NCI-H526 treated with DMSO at 0.1 percent for 48 hours (cell line): ENCODE measurements around the gene WDR70.
"Not testable (repeated sequence)": the region's sequence is repeated elsewhere in the genome, so short reads cannot be mapped to it uniquely, and the experiment has no call there.

Experiments
- DNase-seq: peaks from one replicate; lab custom pipeline; 2025; lab: John Stamatoyannopoulos, UW

Gene WDR70

DNA sequence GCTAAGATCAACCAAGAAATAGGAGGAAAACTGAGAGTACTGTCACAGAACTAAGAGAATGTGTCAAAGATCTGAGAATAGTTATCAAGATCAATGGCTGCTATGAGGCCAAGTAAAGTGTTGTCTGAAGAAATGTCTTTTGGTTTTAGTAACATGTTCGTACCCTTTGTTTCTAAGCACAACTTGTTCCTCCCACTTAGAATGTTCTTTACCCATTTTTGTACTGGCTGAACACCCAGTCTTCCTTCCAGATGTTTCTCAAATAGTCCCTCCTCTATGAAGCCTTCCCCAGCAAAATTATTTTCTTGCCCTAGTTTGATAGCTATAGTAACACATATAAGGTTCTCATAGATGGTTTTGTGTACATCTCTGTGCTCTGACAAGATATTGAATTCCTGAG, 191.5 kb downstream of the WDR70 start:
- no peak for DNase-seq

DNA sequence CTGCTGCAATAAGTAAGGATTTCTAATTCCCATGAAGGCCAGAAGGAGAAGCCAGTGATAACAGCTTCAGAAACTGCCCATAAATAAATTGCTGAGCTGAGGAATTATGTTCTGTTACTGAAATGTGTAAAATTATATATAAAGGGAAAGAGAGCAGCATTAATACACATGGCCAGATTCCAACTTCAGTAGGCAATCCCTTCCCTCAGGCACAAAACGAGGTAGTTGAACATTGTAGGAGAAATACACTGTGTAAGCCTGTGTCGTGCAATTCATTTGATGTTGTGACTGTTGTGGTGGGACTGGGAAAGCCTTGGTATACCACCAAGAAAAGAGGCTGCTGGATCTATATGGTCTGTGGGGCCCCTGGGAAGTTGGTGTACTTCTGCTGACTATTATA, 192.9 kb downstream of the WDR70 start:
- no peak for DNase-seq

- no peak for DNase-seq
Measured at GRCh38 chr5:37575541-37576489, 196.7 kb downstream of the WDR70 start.

DNA sequence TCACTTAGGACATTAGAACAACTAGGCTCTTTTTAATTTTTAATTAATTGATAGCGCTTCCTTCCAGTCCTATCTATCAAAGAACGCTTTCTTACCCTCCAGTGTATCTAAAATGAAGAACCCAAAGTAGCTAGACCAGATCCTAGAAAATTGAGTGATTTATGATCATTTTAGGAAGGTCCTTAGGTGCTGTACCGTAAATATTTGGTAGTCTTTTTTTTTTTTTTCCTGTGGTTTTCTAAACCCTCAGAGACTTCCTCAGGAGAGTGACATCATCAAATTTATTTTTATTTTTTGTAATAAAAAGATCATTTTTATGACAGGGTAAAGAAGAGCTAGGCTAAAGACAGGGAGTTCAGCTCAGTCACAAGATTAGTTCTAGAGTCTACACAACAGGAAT, 197.4 kb downstream of the WDR70 start:
- no peak for DNase-seq

DNA sequence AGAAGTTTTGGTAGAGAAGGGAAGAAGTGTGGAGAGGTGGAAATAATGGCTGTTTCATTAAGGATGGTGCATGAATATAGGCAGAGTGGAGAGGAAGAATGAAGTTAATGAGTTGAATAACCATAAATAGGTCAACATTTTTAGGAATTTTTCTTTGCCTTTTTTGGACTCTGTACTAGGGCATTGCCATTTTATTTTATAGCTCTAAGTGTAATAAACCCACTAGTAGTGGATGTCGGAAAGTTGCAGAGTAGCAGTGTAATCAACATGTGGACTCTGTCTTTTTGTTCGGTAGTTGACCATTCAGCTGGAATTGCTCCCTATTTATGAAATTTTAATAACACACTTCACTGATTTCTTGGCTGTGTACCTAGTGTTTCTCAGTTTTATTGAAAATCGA, 199.1 kb downstream of the WDR70 start:
- DNase-seq, result no peak

- no peak for DNase-seq
Measured at GRCh38 chr5:37580106-37580505, 201.0 kb downstream of the WDR70 start.

DNA sequence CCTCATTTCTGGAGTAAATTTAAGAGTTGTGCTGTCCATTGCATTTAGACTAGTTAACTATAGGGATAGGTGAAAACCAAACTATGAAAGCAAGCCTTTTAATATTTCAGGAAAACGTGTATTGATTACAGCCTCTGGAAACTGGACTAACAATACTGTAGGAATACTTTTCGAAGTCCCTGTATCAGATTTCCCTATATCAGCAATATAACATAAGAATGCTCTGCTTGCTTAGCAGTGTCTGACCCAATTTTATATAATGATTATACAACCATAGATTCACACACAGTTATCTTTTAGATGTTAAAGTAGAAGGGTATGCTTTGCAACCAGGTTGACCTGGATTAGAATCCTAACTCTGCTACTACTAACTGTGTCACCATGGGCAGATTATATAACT, 203.1 kb downstream of the WDR70 start:
- no peak for DNase-seq

GRCh38 chr5:37593292-37593691, 214.2 kb downstream of the WDR70 start:
- DNase-seq, result not testable (repeated sequence)

DNA sequence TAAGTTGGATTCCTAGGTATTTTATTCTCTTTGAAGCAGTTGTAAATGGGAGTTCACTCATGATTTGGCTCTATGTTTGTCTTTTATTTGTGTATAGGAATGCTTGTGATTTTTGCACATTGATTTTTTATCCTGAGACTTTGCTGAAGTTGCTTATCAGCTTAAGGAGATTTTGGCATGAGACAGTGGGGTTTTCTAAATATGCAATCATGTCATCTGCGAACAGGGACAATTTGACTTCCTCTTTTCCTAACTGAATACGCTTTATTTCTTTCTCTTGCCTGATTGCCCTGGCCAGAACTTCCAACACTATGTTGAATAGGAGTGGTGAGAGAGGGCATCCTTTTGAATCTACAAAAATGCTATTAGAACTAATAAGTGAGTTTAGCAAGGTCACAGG, 215.7 kb downstream of the WDR70 start:
- DNase-seq, result not testable (repeated sequence)

DNA sequence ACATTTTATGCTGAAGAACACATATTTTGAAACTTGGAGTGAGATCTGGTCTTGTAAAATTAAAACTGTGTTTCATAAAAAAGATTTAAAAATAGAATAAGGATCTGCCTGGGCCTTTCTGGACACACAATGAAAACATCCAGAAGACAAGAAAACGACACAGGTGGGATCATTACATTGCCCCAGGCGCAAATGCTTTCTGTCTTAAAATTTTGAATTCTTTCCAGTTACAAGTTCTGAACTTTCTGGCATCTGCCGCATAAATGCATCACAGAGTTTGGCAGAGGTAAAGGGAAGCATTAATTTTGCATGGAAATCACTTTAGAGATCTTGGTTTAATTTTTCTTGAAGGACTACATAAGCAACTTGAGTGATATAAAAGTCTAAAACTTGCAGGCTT, 219.6 kb downstream of the WDR70 start:
- DNase-seq, result no peak

DNA sequence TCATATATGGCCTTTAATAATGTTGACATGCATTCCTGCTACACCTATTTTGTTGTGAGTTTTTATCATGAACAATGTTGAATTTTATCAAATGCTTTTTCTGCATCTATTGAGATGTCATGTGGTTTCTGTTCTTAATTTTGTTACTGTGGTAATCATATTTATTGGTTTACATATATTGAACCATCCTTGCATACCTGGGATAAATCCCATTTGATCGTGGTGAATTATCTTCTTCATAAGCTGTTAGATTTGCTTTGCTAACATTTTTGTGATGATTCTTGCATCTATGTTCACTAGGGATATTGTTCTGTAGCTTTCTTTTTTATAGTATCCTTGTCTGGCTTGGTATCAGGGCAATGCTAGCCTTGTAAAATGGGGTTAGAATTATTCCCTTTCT, 222.0 kb downstream of the WDR70 start:
- no peak for DNase-seq

DNA sequence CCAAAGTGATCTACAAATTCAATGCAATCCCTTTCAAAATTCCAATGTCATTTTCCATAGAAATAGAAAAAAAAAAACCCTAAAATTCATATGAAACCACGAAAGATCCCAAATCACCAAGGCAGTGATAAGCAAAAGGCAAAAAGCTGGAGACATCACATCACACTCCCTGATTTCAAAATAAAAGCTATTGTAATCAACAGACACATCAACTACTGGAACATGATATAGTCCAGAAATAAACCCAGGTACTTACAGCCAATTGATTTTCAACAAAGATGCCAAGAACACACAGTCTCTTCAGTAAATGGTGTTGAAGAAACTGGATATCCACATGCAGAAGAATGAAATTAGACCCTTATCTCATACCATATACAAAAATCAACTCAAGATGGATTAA, 224.0 kb downstream of the WDR70 start:
- DNase-seq, result no peak

DNA sequence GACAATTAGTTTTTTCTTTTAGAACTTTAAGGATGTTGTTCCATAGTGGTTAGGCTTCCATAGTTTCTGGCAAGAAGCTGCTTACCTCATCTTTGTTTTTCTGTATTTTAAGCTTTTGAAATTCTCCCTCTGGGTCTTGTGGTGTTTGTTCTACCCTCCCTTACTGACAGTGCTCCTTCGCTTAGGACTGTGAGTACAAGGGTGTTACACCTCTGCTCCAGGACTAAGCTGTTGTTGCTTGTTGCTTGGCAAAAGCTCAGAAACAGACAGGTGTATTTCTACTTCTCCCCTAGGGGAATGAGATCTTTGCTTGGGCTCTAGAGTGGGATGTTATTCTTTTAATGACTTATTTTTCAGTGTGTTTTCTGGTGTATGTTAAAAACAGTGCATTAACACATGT, 225.2 kb downstream of the WDR70 start:
- DNase-seq, result no peak

GRCh38 chr5:37606148-37606547, 227.0 kb downstream of the WDR70 start:
- no peak for DNase-seq

DNA sequence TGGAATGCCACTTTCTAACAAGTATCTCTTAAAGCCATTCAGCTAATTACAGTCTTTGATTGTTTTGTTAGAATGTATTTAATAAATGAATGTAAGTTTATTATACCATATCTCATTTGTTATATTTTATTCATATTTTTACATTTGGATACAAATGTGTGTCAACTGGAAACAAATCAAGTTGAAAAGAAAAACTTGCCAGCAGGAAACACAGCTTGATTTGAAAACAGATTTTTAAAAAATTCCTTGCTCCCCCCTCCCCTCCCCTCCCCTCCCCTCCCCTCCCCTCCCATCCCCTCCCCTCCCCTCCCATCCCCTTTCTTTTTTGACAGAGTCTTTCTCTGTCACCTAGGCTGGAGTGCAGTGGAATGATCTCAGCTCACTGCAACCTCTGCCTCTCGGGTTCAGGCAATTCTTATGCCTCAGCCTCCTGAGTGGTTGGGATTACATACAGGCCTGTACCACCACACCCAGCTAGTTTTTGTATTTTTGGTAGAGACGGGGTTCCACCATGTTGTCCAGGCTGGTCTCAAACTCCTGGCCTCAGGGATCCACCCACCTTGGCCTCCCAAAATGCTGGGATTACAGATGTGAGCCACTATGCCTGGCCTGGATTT, 227.6 kb downstream of the WDR70 start:
- no peak for DNase-seq

- no peak for DNase-seq
Measured at GRCh38 chr5:37615184-37615583, 236.1 kb downstream of the WDR70 start.

- no peak for DNase-seq
Measured at GRCh38 chr5:37619353-37619752, 240.2 kb downstream of the WDR70 start.

- not testable (repeated sequence) for DNase-seq
Measured at GRCh38 chr5:37622354-37622753, 243.2 kb downstream of the WDR70 start.

GRCh38 chr5:37626266-37626665, 247.1 kb downstream of the WDR70 start:
- DNase-seq, result no peak

GRCh38 chr5:37628876-37629275, 249.8 kb downstream of the WDR70 start:
- DNase-seq, result no peak

GRCh38 chr5:37631939-37632338, 252.8 kb downstream of the WDR70 start:
- no peak for DNase-seq

GRCh38 chr5:37637165-37637845, 258.2 kb downstream of the WDR70 start:
- no peak for DNase-seq

GRCh38 chr5:37638897-37639296, 259.8 kb downstream of the WDR70 start:
- no peak for DNase-seq
